Measurements from ENCODE around the gene DPP10.

DPP10 gene

DNA sequence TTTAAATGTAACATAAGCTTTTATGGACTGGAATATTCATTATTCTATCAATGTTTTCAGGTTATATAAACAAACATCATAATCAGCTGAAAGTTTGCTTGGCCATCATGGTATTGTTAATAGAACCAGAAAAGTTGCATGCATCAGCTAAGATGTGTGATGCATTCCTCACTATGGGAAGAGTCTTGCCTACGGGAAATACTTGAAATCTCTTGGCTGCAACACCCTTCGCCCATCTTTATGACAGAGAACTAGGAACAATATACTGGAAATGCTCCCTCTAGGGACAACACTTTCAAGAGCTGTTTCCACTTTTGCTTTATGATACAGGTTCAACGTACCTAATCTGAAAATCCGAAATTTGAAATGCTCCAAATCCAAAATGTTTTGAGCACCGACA, 1390.8 kb downstream of the DPP10 start:
- POLR2A ChIA-PET = no interaction called here
- Histone ChIP-seq H3K4me3 (ENCODE audit: low read depth, low read length) (no peak overlapping the region), H3K9me3 (ENCODE audit: control insufficient read depth, insufficient read depth, low read depth, low read length) (no peaks in the 10 kb centered on the region), H3K36me3 (ENCODE audit: control insufficient read depth in 2 of 2, insufficient read depth in 1 of 2, low read length in 2 of 2) (no peaks in the 10 kb centered on the region), H3K4me1 (ENCODE audit: control insufficient read depth, insufficient read depth, low read length) (no peaks in the 10 kb centered on the region), H3K27ac (ENCODE audit: extremely low read depth, low read depth, low read length) (no peak overlapping the region)
- TF ChIP-seq ZNF792 (tag by site-specific recombination; IDR thresholded peaks at IDR 0.05) (no peak), ZNF350 (tag by site-specific recombination; IDR thresholded peaks at IDR 0.05) (no peak)
- CTCF ChIA-PET = no interaction called here

DNA sequence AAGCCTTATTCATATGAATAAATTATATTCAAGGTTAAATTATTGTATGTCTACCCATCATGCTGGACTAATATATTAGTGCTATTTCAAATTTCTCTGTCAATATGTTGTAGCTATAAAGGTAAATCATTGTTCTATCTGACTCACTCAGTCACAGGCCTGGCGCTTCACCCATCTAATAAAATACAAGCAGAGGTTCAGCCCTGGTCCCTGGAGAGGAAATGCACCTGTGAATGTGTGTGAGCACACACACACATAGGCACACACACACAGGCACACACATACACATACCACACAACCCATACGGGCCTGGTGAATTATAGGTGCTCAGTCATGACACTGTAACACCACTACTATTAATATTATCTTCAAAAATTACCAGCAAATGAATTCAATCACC, 1396.1 kb downstream of the DPP10 start:
- H3K4me3 ChIP-seq (ENCODE audit: low read depth, low read length) = no peak overlapping the region
- ChIA-PET CTCF (interaction anchor here (0.5 kb wide), 1 partner anchor 476 kb away, joined by 3 read pairs; no protein-coding TSS in a partner anchor), POLR2A (no interaction called here)
- H3K36me3 ChIP-seq (ENCODE audit: control insufficient read depth in 2 of 2, insufficient read depth in 1 of 2, low read length in 2 of 2) = no peaks in the 10 kb centered on the region
- H3K27ac ChIP-seq (ENCODE audit: extremely low read depth, low read depth, low read length) = no peak overlapping the region
- H3K9me3 ChIP-seq (ENCODE audit: control insufficient read depth, insufficient read depth, low read depth, low read length) = no peaks in the 10 kb centered on the region
- no peak for TF ChIP-seq ZNF792 (tag by site-specific recombination; IDR thresholded peaks at IDR 0.05)
- TF ChIP-seq OSR2 (tag by site-specific recombination; IDR thresholded peaks at IDR 0.05) = no peak
- TF ChIP-seq HIC1 (tag by site-specific recombination; IDR thresholded peaks at IDR 0.05) = no peak
- TF ChIP-seq, protein P1, sequence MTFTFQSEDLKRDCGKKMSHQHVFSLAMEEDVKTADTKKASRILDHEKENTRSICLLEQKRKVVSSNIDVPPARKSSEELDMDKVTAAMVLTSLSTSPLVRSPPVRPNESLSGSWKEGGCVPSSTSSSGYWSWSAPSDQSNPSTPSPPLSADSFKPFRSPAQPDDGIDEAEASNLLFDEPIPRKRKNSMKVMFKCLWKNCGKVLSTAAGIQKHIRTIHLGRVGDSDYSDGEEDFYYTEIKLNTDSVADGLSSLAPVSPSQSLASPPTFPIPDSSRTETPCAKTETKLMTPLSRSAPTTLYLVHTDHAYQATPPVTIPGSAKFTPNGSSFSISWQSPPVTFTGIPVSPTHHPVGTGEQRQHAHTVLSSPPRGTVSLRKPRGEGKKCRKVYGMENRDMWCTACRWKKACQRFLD (tag by site-specific recombination; IDR thresholded peaks at IDR 0.05) = no peak
- no peak for TF ChIP-seq HOXA7 (CRISPR knock-in tag; IDR thresholded peaks at IDR 0.05; ENCODE audit: borderline replicate concordance)
- TF ChIP-seq ZNF571 (tag by site-specific recombination; IDR thresholded peaks at IDR 0.05) = no peak
- no peak for TF ChIP-seq PRDM1 (tag by site-specific recombination; IDR thresholded peaks at IDR 0.05)
- H3K4me1 ChIP-seq (ENCODE audit: control insufficient read depth, insufficient read depth, low read length) = no peaks in the 10 kb centered on the region

GRCh38 chr2:115842306-115842705, 1399.9 kb downstream of the DPP10 start:
- Histone ChIP-seq H3K36me3 (ENCODE audit: control insufficient read depth in 2 of 2, insufficient read depth in 1 of 2, low read length in 2 of 2) (no peaks in the 10 kb centered on the region), H3K4me1 (ENCODE audit: control insufficient read depth, insufficient read depth, low read length) (no peaks in the 10 kb centered on the region), H3K9me3 (ENCODE audit: control insufficient read depth, insufficient read depth, low read depth, low read length) (no peaks in the 10 kb centered on the region), H3K27ac (ENCODE audit: extremely low read depth, low read depth, low read length) (no peak overlapping the region), H3K4me3 (ENCODE audit: low read depth, low read length) (no peak overlapping the region)
- TF ChIP-seq ZNF335 (tag by site-specific recombination; conservative IDR thresholded peaks at IDR 0.05) = no peak
- TF ChIP-seq ZXDB (tag by site-specific recombination; IDR thresholded peaks at IDR 0.05) = no peak
- TF ChIP-seq ZNF423 (tag by site-specific recombination; IDR thresholded peaks at IDR 0.05) = no peak
- no peak for TF ChIP-seq TSHZ1 (tag by site-specific recombination; IDR thresholded peaks at IDR 0.05; ENCODE audit: borderline replicate concordance)
- TF ChIP-seq ZNF629 (tag by site-specific recombination; IDR thresholded peaks at IDR 0.05) = no peak
- TF ChIP-seq ZNF501 (tag by site-specific recombination; IDR thresholded peaks at IDR 0.05) = no peak
- no peak for TF ChIP-seq ZNF292 (tag by site-specific recombination; IDR thresholded peaks at IDR 0.05; ENCODE audit: borderline replicate concordance, low read depth)
- TF ChIP-seq ZBTB8A (tag by site-specific recombination; IDR thresholded peaks at IDR 0.05) = no peak
- TF ChIP-seq EGR2 (tag by site-specific recombination; IDR thresholded peaks at IDR 0.05; ENCODE audit: low read depth) = no peak
- TF ChIP-seq, protein P2, sequence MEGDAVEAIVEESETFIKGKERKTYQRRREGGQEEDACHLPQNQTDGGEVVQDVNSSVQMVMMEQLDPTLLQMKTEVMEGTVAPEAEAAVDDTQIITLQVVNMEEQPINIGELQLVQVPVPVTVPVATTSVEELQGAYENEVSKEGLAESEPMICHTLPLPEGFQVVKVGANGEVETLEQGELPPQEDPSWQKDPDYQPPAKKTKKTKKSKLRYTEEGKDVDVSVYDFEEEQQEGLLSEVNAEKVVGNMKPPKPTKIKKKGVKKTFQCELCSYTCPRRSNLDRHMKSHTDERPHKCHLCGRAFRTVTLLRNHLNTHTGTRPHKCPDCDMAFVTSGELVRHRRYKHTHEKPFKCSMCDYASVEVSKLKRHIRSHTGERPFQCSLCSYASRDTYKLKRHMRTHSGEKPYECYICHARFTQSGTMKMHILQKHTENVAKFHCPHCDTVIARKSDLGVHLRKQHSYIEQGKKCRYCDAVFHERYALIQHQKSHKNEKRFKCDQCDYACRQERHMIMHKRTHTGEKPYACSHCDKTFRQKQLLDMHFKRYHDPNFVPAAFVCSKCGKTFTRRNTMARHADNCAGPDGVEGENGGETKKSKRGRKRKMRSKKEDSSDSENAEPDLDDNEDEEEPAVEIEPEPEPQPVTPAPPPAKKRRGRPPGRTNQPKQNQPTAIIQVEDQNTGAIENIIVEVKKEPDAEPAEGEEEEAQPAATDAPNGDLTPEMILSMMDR (tag by site-specific recombination; IDR thresholded peaks at IDR 0.05) = no peak
- ChIA-PET CTCF (no interaction called here), POLR2A (no interaction called here)
